Measurements from ENCODE around the gene KLHDC7B.

GRCh38 chr22:50516068-50516467 is 29.6 kb upstream of the KLHDC7B start:
- TF ChIP-seq RNF2 (conservative IDR thresholded peaks at IDR 0.05; ENCODE audit: low read depth): no peak
- no peak for TF ChIP-seq PTBP1 (IDR thresholded peaks at IDR 0.05; ENCODE audit: low read depth, low read length, poor library complexity, severe bottlenecking)
- no peak for TF ChIP-seq RFX5 (IDR thresholded peaks at IDR 0.05; ENCODE audit: low read depth, low read length)
- no peak for TF ChIP-seq NCOA5 (CRISPR knock-in tag; IDR thresholded peaks at IDR 0.05)
- TF ChIP-seq CTCF (CRISPR knock-in tag; IDR thresholded peaks at IDR 0.05): no peak
- TF ChIP-seq ATF2 (CRISPR knock-in tag; IDR thresholded peaks at IDR 0.05): no peak
- TF ChIP-seq ZNF780A (CRISPR knock-in tag; IDR thresholded peaks at IDR 0.05): no peak
- TF ChIP-seq POLR2A (IDR thresholded peaks at IDR 0.05; ENCODE audit: insufficient read depth in 1 of 2, low read depth in 2 of 2, low read length in 2 of 2): no peak
- no peak for TF ChIP-seq KAT2B (IDR thresholded peaks at IDR 0.05; ENCODE audit: borderline replicate concordance, low read depth, low read length)
- TF ChIP-seq ZNF737 (CRISPR knock-in tag; IDR thresholded peaks at IDR 0.05; ENCODE audit: borderline replicate concordance): no peak
- no peak for TF ChIP-seq FOSL1 (CRISPR knock-in tag; IDR thresholded peaks at IDR 0.05; ENCODE audit: borderline replicate concordance)
- TF ChIP-seq ZNF678 (CRISPR knock-in tag; IDR thresholded peaks at IDR 0.05): no peak
- no peak for TF ChIP-seq TAF1 (CRISPR knock-in tag; IDR thresholded peaks at IDR 0.05)
- no peak for TF ChIP-seq EZH2 (conservative IDR thresholded peaks at IDR 0.05; ENCODE audit: low read depth, low read length)
